KOPT-K1 (cell line): ENCODE data around the gene RMND1.

Source experiments
- H3K27ac ChIP-seq: fragments of 200-600 bp; sonication (generic); 2 replicates; pipeline ENCODE4 v1.5.1; 2016; ENCODE audit warnings: antibody characterized with exemption, mild to moderate bottlenecking, low read depth, low read length; ENCODE audit not compliant: poor library complexity, severe bottlenecking
- H3K36me3 ChIP-seq: fragments of 200-600 bp; sonication (generic); 2 replicates; pipeline ENCODE4 v1.5.1; 2017; ENCODE audit warnings: antibody characterized with exemption, mild to moderate bottlenecking, low read length, moderate library complexity; ENCODE audit not compliant: insufficient read depth
- H3K9me3 ChIP-seq: fragments of 200-600 bp; sonication (generic); 2 replicates; pipeline ENCODE4 v1.5.1; 2017; ENCODE audit warnings: antibody characterized with exemption, low read length, mild to moderate bottlenecking; ENCODE audit not compliant: insufficient read depth, poor library complexity, severe bottlenecking

RMND1 gene

DNA sequence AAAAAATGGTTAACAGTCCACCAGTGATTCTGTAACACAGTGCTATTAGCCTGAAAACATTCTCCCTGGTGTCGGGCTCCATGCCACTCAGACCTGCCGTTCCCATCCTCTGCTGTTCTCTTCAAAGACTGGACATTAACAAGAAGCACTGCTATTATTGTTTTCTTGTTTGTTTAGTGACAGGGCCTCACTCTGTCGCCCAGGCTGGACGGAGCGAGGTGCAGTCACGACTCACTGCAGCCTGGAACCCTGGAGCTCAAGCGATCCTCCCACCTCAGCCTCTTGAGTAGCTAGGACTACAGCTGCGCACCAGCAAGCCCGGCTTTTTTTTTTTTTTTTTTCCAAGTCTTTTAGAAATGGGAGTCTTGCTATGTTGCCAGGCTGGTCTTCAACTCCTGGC lies 9.6 kb downstream of the RMND1 start:
- Histone ChIP-seq H3K9me3 (no peaks in the 10 kb centered on the region), H3K27ac (no peak overlapping the region), H3K36me3 (peaks cover 63% of the 10 kb centered on the region)

DNA sequence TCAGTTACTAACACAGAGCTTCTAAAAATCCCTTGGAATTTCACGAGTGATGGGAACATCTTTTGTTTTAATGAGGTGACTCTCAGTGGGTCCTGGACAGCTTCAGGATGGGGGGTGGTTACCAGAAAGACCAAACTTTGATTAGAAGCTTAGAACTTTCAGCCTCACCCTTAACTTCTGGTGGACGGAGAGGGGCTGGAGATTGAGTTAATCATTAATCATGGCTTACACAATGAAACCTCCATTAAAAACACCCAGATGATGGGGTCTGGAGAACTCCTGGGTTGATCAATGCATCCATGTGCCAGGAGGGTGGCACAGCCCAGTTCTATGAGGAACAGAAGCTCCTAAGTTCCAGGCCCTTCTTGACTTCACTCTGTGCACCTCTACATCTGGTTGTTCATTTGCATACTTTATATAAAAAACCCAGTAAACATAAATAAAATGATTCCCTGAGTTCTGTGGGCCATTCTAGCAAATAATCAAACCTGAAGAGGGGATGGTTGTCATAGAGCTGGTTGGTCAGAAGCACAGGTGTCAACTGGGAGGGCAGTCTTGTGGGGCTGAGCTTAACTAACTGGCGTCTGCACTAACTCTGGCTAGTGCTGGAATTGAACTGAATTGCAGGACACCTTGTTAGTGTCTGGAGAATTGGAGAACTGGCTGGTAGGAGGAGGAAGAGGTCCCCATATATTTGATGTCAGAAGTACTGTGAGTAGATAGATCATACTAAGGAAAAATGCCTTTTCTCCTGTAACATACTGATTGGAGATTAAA lies 10.3 kb downstream of the RMND1 start:
- Histone ChIP-seq H3K9me3 (no peaks in the 10 kb centered on the region), H3K36me3 (peaks cover 70% of the 10 kb centered on the region), H3K27ac (no peak overlapping the region)

DNA sequence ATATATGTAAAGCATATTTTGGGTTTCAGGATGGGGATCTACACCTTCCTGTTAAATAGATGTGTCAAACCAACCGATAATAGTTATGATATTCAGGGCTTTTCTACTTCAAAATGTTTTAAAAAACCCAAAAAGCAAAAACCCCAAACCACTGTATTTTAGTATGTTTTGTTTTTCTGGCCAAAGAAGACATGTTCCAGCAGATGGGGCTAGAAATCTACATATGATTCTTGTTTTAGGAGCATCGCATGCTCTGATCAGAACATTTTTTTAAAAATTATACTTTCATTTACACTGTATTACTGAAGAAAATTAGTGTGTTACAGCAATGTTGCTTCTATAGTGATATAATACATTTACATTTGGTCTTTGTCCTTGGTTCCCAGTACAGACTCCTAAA lies 11.0 kb downstream of the RMND1 start:
- H3K9me3 ChIP-seq: no peaks in the 10 kb centered on the region
- no peak overlapping the region for H3K27ac ChIP-seq
- peaks cover 76% of the 10 kb centered on the region for H3K36me3 ChIP-seq

- Histone ChIP-seq H3K27ac (no peak overlapping the region), H3K36me3 (peaks cover 79% of the 10 kb centered on the region), H3K9me3 (no peaks in the 10 kb centered on the region)
Observed at GRCh38 chr6:151440498-151440897, 11.4 kb downstream of the RMND1 start.

DNA sequence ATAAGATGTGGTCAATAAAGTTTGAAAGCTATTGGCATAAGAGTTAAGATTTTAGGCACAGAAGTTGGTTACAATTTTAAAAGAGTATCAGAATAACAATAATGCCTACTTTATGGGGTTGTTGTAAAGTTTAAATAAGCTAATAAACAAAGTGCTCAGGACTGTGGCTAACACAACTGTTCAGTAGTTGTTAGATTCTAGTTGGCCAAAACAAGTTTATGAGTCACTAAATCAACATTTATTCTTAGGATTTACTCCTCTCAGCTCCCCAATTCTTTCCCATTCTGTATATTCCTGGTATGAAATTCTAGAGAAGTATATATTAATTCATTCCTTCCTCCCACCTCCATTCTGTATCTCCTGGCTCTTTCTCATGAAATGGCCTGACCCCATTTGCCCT lies 14.5 kb downstream of the RMND1 start:
- Histone ChIP-seq H3K36me3 (peaks cover 65% of the 10 kb centered on the region), H3K9me3 (no peaks in the 10 kb centered on the region), H3K27ac (no peak overlapping the region)

GRCh38 chr6:151436802-151437201 lies 15.1 kb downstream of the RMND1 start:
- Histone ChIP-seq H3K9me3 (no peaks in the 10 kb centered on the region), H3K27ac (no peak overlapping the region), H3K36me3 (peaks cover 65% of the 10 kb centered on the region)

DNA sequence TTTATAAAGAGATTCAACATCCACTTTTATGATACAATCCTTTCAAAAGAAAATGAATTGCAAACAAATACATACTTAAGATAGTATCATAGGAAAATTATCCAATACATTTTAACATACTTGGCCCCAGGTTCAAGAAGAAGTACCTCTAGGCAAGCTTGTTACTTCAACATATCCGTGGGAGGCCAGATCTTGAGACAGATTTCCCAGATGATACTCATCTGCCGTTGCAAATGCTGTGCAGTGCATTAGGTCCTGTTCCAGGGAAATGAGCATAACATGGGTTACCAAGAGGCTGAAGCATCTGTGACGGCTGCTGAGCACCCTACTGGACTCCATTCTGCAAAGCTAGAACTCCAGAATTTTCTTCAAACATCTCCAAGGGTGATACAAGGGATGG lies 15.6 kb downstream of the RMND1 start:
- Histone ChIP-seq H3K9me3 (no peaks in the 10 kb centered on the region), H3K36me3 (peaks cover 64% of the 10 kb centered on the region), H3K27ac (no peak overlapping the region)

- H3K27ac ChIP-seq: no peak overlapping the region
- peaks cover 74% of the 10 kb centered on the region for H3K36me3 ChIP-seq
- H3K9me3 ChIP-seq: no peaks in the 10 kb centered on the region
Observed at GRCh38 chr6:151434369-151434768, 17.6 kb downstream of the RMND1 start.

DNA sequence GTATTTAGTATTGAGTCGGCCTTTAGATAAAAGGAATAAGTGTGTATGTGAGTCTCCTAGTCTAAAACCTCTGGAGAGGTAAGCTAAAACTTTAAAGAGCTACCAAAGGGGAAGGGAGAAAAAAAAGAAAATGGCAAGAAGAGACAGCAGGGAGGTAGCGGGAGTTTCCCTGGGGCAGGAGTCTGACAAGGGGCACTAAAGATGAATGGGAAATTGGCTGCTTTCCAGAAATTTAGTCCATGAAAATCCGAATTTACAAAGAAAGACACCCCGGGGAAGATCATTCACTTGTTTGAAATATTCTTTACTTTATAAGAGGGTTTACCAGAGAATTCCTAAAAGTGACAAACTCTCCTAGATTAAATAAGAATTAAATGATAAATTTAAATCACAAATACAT lies 19.3 kb downstream of the RMND1 start:
- Histone ChIP-seq H3K27ac (no peak overlapping the region), H3K9me3 (no peaks in the 10 kb centered on the region), H3K36me3 (peaks cover 79% of the 10 kb centered on the region)

DNA sequence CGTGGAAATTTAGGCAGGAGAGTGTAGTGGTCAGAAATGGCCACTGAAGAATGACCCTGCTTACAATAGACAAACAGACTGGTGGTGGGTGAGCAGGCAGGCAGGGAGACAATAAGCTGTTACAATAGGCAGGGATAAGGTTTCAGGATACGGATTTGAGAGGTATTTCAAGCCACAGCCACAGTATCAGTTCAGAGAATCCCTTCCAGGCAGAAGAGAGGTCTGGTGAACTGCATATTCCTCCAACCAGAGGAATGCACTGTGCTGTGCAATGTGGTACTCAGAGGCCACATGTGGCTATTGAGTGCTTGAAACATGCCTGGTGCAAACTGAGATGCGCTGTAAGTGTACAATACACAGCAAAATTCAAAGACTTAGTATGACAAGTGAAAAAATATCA lies 20.6 kb downstream of the RMND1 start:
- H3K36me3 ChIP-seq: peaks cover 78% of the 10 kb centered on the region
- H3K9me3 ChIP-seq: no peaks in the 10 kb centered on the region
- H3K27ac ChIP-seq: no peak overlapping the region

DNA sequence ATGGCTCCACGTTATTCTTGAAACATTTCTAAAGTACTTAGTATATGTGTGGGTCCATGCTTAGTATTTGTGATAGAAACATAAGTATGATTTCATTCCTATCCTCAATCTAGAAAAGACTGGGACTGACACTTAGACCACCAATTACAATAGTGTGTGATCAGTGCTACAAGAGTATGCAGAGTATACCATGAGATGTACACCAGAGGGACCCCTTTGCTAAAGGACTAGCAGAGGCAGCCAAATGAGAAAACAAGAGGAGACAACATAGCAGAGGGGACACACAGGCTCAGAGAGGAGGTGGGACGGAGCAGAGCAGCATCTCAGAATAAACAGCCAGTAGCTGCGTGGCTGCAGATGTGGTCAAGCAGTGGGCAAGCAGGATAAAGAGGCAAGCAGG lies 21.0 kb downstream of the RMND1 start:
- peaks cover 78% of the 10 kb centered on the region for H3K36me3 ChIP-seq
- no peaks in the 10 kb centered on the region for H3K9me3 ChIP-seq
- no peak overlapping the region for H3K27ac ChIP-seq

DNA sequence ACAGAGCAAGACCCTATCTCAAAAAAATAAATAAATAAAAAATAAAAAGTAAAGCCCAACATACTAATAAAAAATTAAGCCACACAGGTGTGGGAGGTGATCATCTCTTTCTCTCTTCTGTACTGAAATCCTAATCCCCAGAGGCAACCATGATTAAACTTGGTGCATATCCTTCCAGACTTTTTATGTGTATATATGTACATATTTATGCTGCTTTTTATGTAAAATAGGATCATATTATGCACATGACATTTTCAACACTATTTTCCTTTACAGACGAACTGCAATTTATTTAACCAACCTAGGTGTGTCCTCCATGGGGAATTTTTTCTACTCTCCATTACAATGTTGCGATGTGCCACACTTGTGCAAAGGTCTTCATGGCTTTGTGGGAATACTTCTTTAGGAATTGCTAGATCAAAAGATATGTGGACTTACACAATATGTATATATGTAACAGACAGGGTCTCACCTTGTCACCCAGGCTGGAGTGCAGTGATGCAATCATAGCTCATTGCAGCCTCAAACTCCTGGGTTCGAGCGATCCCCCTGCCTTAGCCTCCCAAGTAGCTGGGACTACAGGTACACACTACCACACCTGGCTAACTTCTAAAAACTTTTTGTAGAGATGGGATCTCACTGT lies 23.7 kb downstream of the RMND1 start:
- no peaks in the 10 kb centered on the region for H3K9me3 ChIP-seq
- H3K27ac ChIP-seq: no peak overlapping the region
- peaks cover 86% of the 10 kb centered on the region for H3K36me3 ChIP-seq

- peaks cover 85% of the 10 kb centered on the region for H3K36me3 ChIP-seq
- H3K9me3 ChIP-seq: no peaks in the 10 kb centered on the region
- no peak overlapping the region for H3K27ac ChIP-seq
Observed at GRCh38 chr6:151425561-151425960, 26.4 kb downstream of the RMND1 start.

- Histone ChIP-seq H3K27ac (no peak overlapping the region), H3K36me3 (peaks cover 85% of the 10 kb centered on the region), H3K9me3 (no peaks in the 10 kb centered on the region)
Observed at GRCh38 chr6:151422981-151423380, 28.9 kb downstream of the RMND1 start.

- H3K9me3 ChIP-seq: no peaks in the 10 kb centered on the region
- peaks cover 96% of the 10 kb centered on the region for H3K36me3 ChIP-seq
- H3K27ac ChIP-seq: no peak overlapping the region
Observed at GRCh38 chr6:151417477-151417876, 34.4 kb downstream of the RMND1 start.
